Small intestine (tissue), 7 donors: ENCODE results near the gene HERC5. TPM values are rescaled to one million over a fixed set of nuclear protein-coding genes. Genes with fewer than 3 reads are reported as not detected.
"Not testable (repeated sequence)": the region's sequence is repeated elsewhere in the genome, so short reads cannot be mapped to it uniquely, and the experiment has no call there.

Experiments used
- DNase-seq, 2 donors: peaks; one replicate each; pipeline versions ENCODE4 v3.0.0 to v3.0.0-alpha.2; 2013
- FAIRE-seq: peaks from 2 replicates; lab custom pipeline; 2012; peaks lifted over from hg19 to GRCh38; lab: Jason Lieb, UNC
- H3K27ac ChIP-seq, 3 donors: one replicate each; pipeline ENCODE4 v1.5.1; 2013; ENCODE audit warnings: low read length in 2 of 3, mild to moderate bottlenecking in 2 of 3, control low read depth in 1 of 3, inconsistent platforms in 1 of 3, low read depth in 1 of 3, moderate library complexity in 1 of 3
- H3K27me3 ChIP-seq, 3 donors: one replicate each; pipeline ENCODE4 v1.6.1; 2013; ENCODE audit warnings: low read length in 3 of 3, inconsistent platforms in 1 of 3; ENCODE audit not compliant: control insufficient read depth in 3 of 3, insufficient read depth in 3 of 3
- H3K36me3 ChIP-seq, 3 donors: one replicate each; pipeline ENCODE4 v1.6.1; 2013; ENCODE audit warnings: low read length in 3 of 3, inconsistent platforms in 1 of 3, low read depth in 1 of 3, mild to moderate bottlenecking in 1 of 3, moderate library complexity in 1 of 3; ENCODE audit not compliant: control insufficient read depth in 3 of 3, insufficient read depth in 2 of 3
- H3K4me1 ChIP-seq, 3 donors: one replicate each; pipeline ENCODE4 v1.6.1; 2013; ENCODE audit warnings: low read length in 2 of 3, inconsistent platforms in 1 of 3, low read depth in 1 of 3, mild to moderate bottlenecking in 1 of 3, moderate library complexity in 1 of 3; ENCODE audit not compliant: control insufficient read depth in 3 of 3, insufficient read depth in 2 of 3
- H3K4me3 ChIP-seq, 3 donors: one replicate each; pipeline ENCODE4 v1.5.1; 2013; ENCODE audit warnings: low read length in 3 of 3, control low read depth in 1 of 3, inconsistent platforms in 1 of 3, low read depth in 1 of 3, mild to moderate bottlenecking in 1 of 3, moderate library complexity in 1 of 3
- H3K9me3 ChIP-seq, 2 donors: one replicate each; pipeline ENCODE4 v1.6.1; 2013; ENCODE audit warnings: low read depth in 1 of 2, low read length in 1 of 2; ENCODE audit not compliant: control insufficient read depth in 2 of 2, insufficient read depth in 1 of 2
- WGBS, 3 donors: extraction: QIAGEN DNeasy Blood & Tissue Kit; methylation state at CpG; one replicate each; pipeline ENCODE4 v1.1.7; 2013; 5-methylcytosine and 5-hydroxymethylcytosine counted together
- polyA plus RNA-seq, 4 donors: library from polyadenylated mRNA; stranded (reverse) in 3 of 4; unstranded in 1 of 4; fragments of 200-250 nt in 3 of 4; fragments of 120-200 nt in 1 of 4; gene quantifications; one replicate each; pipeline versions ENCODE4 v1.2.1 to v1.2.3, GENCODE V29; 2013
- donor health status: healthy with polysubstance abuse.
- donor health status: control.
- donor health status: control.
- donor health status: Bipolar disorder and iron deficiency.
- donor health status: healthy.

Gene HERC5
- polyA plus RNA-seq, 4 donors, result 2.0 to 4.3 (median 2.8) TPM

- Histone ChIP-seq H3K4me1 (peaks cover 0 to 2% (median 0%) of the 10 kb centered on the region in 3 donors), H3K27ac (no peak overlapping the region), H3K9me3 (no peaks in the 10 kb centered on the region), H3K36me3 (no peaks in the 10 kb centered on the region), H3K27me3 (no peaks in the 10 kb centered on the region), H3K4me3 (no peak overlapping the region)
- DNase-seq, result no peak
- WGBS, 3 donors, result 69 to 74% (median 73%) methylated on average over 3 of the region's 3 CpGs
- no peak for FAIRE-seq
Measured at GRCh38 chr4:88531549-88531948, 74.6 kb downstream of the HERC5 start.

- Histone ChIP-seq H3K4me1 (peaks cover 0 to under 1% (median 0%) of the 10 kb centered on the region in 3 donors), H3K9me3 (no peaks in the 10 kb centered on the region), H3K4me3 (no peak overlapping the region), H3K27me3 (no peaks in the 10 kb centered on the region), H3K27ac (no peak overlapping the region), H3K36me3 (no peaks in the 10 kb centered on the region)
- FAIRE-seq (no peak), DNase-seq (no peak)
- 79 to 86% (median 85%) methylated on average over 6 of the region's 6 CpGs for WGBS, 3 donors
Measured at GRCh38 chr4:88533088-88533790, 76.3 kb downstream of the HERC5 start.

DNA sequence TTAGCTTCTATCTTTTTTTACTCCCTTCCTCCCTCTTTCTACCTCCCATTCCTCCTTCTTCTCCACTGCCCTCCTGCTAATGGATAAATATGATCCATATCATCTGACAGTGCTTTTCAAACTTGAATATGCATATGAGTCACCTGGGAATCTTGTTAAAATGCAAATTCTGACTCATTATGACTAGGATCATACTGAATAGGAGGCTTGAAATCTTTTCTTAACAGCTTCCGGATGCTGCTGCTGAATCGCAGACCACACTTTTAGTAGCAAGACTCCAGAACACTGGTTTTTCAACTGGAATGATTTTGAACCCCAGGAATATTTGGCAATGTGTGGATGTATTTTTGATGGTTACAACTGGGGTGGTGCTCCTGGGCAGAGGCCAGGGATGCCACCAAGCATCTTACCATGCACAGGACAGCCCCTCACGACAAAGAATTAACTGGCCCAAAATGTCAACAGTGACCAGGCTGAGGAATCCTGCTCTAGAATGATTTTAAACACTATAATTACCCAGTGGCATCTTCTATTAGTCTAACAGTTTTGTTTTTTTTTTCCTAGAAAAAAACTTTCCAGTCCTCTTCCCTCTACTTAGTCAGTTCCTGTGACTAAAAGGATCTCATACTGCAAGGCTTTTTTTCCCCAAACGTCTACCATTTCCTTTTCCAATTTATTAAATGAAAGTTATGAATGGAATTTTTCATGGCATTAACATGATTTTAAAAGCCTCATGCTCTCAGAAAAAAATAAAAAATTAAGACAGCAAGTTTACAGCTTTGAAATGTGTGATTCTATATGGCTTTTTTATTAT is 77.2 kb downstream of the HERC5 start:
- no peaks in the 10 kb centered on the region for H3K27me3 ChIP-seq
- no peaks in the 10 kb centered on the region for H3K9me3 ChIP-seq
- FAIRE-seq (no peak), DNase-seq (no peak)
- WGBS, 3 donors, result 71 to 81% (median 74%) methylated on average over 4 of the region's 4 CpGs
- H3K4me1 ChIP-seq, result no peaks in the 10 kb centered on the region
- no peaks in the 10 kb centered on the region for H3K36me3 ChIP-seq
- no peak overlapping the region for H3K4me3 ChIP-seq
- H3K27ac ChIP-seq, result no peak overlapping the region

DNA sequence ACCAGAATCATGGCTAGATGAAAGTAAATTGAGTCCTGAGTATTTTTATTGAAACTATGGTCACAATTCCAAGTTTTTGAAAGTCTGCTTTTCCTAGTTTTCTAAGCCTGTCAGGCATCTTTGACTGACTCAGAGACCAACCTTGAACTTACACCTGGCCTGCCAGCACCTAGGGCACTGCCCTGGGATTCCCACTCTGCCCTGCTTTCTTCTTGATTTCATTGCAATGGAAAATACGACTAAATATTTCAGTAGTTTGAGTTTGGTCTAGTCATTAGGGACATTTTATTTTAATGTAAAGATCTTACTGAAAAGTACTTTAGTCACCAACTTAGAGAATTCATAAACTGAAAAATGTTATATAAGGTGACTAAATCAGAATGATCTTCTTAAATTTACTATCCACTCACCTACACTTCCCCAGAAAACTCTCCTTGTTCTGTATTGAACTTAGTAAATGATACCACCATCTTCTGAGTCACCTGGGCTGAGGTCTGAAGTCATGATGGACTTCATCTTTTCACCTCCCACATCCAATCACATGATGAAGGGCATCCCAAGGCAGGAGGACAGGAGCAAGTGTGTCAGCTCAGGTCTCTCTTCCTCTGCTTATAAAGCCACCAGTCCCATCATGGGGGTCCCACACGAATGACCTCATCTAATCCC is 78.3 kb downstream of the HERC5 start:
- no peaks in the 10 kb centered on the region for H3K4me1 ChIP-seq
- no peak overlapping the region for H3K27ac ChIP-seq
- H3K27me3 ChIP-seq, result no peaks in the 10 kb centered on the region
- no peaks in the 10 kb centered on the region for H3K9me3 ChIP-seq
- no peak overlapping the region for H3K4me3 ChIP-seq
- FAIRE-seq (no peak), DNase-seq (no peak)
- H3K36me3 ChIP-seq, result no peaks in the 10 kb centered on the region
- 82 to 92% (median 88%) methylated on average over 2 of the region's 2 CpGs for WGBS, 3 donors

DNA sequence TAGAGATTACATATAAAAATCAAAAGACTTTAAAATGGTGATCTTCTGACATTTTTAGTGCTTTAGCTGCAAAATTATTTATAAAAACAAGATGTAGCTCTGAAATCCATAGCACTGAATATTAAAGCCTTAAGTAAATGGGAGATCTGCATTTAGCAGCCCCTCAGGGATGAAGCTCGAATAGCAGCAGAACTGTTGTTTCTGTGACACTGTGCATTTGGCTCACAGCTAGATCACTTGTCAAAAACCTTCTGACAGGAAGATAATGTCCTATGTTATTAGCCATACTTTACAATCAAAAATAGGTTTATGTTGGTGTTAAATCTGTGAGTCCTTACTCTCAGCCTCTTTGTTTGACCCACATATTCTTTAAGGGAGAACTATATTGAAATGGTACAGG is 80.8 kb downstream of the HERC5 start:
- Histone ChIP-seq H3K27me3 (no peaks in the 10 kb centered on the region), H3K4me1 (no peaks in the 10 kb centered on the region), H3K27ac (no peak overlapping the region), H3K9me3 (no peaks in the 10 kb centered on the region), H3K4me3 (no peak overlapping the region), H3K36me3 (no peaks in the 10 kb centered on the region)
- no peak for FAIRE-seq
- no peak for DNase-seq
- 88 to 97% (median 95%) methylated on average over 1 of the region's 1 CpG for WGBS, 3 donors

DNA sequence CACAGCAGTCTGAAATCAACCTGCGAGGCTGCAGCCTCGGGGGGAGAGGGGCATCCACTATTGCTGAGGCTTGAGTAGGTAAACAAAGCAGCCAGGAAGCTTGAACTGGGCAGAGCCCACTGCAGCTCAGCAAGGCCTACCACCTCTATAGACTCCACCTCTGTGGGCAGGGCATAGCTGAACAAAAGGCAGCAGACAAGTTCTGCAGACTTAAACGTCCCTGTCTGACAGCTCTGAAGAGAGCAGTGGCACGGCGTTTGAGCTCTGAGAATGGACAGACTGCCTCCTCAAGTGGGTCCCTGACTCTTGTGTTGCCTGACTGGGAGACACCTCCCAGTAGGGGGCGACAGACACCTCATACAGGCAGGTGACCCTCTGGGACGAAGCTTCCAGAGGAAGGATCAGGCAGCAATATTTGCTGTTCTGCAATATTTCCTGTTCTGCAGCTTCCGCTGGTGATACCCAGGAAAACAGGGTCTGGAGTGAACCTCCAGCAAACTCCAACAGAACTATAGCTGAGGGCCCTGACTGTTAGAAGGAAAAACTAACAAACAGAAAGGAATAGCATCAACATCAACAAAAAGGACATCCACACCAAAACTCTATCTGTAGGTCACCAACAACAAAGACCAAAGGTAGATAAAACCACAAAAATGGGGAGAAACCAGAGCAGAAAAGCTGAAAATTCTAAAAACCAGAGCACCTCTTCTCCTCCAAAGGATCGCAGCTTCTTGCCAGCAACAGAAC is 82.6 kb downstream of the HERC5 start:
- not testable (repeated sequence) for H3K9me3 ChIP-seq, H3K27ac ChIP-seq, H3K4me3 ChIP-seq, FAIRE-seq, H3K27me3 ChIP-seq, H3K4me1 ChIP-seq, H3K36me3 ChIP-seq
- DNase-seq, result peak; percentile 58 to 69
- WGBS, 3 donors, result 22 to 27% (median 25%) methylated on average over 9 of the region's 9 CpGs

DNA sequence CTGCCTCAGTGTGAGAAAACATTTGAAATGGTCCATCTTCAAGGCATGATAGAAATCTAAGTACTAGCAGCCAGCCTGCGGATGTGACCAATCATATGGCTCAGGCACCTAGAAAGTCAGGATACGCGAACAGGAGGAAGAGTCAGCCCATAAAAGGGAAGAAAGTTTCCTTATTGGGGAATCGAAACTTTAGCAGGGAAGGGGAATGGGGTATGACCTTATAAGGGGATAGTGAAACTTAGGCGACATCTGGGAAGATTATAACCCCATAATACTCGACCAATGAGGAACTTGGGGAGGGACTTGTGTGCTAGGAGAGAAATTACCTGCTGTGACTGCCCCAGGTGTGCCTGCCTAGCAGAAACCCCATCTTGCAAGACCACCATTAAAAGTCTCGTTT is 92.9 kb downstream of the HERC5 start:
- no peak for DNase-seq
- no peak overlapping the region for H3K27ac ChIP-seq
- H3K4me3 ChIP-seq, result no peak overlapping the region
- no peaks in the 10 kb centered on the region for H3K9me3 ChIP-seq
- 87 to 92% (median 90%) methylated on average over 7 of the region's 7 CpGs for WGBS, 3 donors
- no peaks in the 10 kb centered on the region for H3K4me1 ChIP-seq
- H3K36me3 ChIP-seq, result no peaks in the 10 kb centered on the region
- FAIRE-seq, result no peak
- peaks cover 0 to 2% (median 0%) of the 10 kb centered on the region in 3 donors for H3K27me3 ChIP-seq
